H9 (cell line): ENCODE data around the gene KAZN. TPM values are rescaled to one million over a fixed set of nuclear protein-coding genes. Genes with fewer than 3 reads are reported as not detected.
A peak's percentile ranks its signal among the peaks of the same experiment; 100 is the strongest.

Experiments used
- DNase-seq: peaks from one replicate; pipeline ENCODE4 v3.0.0-alpha.2; 2017
- H2AFZ ChIP-seq: one replicate; pipeline ENCODE4 v1.6.1; 2013; ENCODE audit warnings: mild to moderate bottlenecking, low read length, control low read depth, moderate library complexity
- H2AK5ac ChIP-seq: 2 replicates; pipeline ENCODE4 v1.6.1; 2013; ENCODE audit warnings: low read length, control low read depth, mixed read lengths; ENCODE audit not compliant: insufficient read length
- H2BK120ac ChIP-seq: one replicate; pipeline ENCODE4 v1.6.1; 2013; ENCODE audit warnings: low read depth, mild to moderate bottlenecking, low read length, control low read depth, inconsistent platforms; ENCODE audit not compliant: poor library complexity, severe bottlenecking
- H2BK12ac ChIP-seq: 2 replicates; pipeline ENCODE4 v1.6.1; 2013; ENCODE audit warnings: low read length, control low read depth, mixed read lengths, low read depth; ENCODE audit not compliant: insufficient read length
- H2BK15ac ChIP-seq: 2 replicates; pipeline ENCODE4 v1.6.1; 2013; ENCODE audit warnings: low read depth, low read length, control low read depth
- H2BK20ac ChIP-seq: one replicate; pipeline ENCODE4 v1.6.1; 2013; ENCODE audit warnings: low read depth, mild to moderate bottlenecking, low read length, control low read depth, inconsistent platforms; ENCODE audit not compliant: poor library complexity, severe bottlenecking
- H2BK5ac ChIP-seq: 2 replicates; pipeline ENCODE4 v1.6.1; 2013; ENCODE audit warnings: low read length, control low read depth, mixed read lengths; ENCODE audit not compliant: insufficient read length
- H3K14ac ChIP-seq: 2 replicates; pipeline ENCODE4 v1.6.1; 2013; ENCODE audit warnings: low read length, control low read depth; ENCODE audit not compliant: insufficient read depth
- H3K18ac ChIP-seq: 2 replicates; pipeline ENCODE4 v1.6.1; 2013; ENCODE audit warnings: low read depth, mild to moderate bottlenecking, mixed read lengths, low read length, control low read depth; ENCODE audit not compliant: insufficient read length
- H3K23ac ChIP-seq: 2 replicates; pipeline ENCODE4 v1.6.1; 2013; ENCODE audit warnings: low read length, control low read depth, mixed read lengths, low read depth; ENCODE audit not compliant: insufficient read length
- H3K23me2 ChIP-seq: 2 replicates; pipeline ENCODE4 v1.6.1; 2013; ENCODE audit warnings: low read depth, mild to moderate bottlenecking, mixed read lengths, low read length, control low read depth; ENCODE audit not compliant: insufficient read length, poor library complexity, severe bottlenecking
- H3K27ac ChIP-seq: 2 replicates; pipeline ENCODE4 v1.5.1; 2013; ENCODE audit warnings: low read length, control low read depth, mixed read lengths, low read depth; ENCODE audit not compliant: insufficient read length
- H3K27me3 ChIP-seq: 2 replicates; pipeline ENCODE4 v1.6.1; 2013; ENCODE audit warnings: low read length, control low read depth, inconsistent platforms; ENCODE audit not compliant: insufficient read depth
- H3K4ac ChIP-seq: 2 replicates; pipeline ENCODE4 v1.6.1; 2013; ENCODE audit warnings: low read depth, mild to moderate bottlenecking, control low read depth, inconsistent platforms, low read length, moderate library complexity
- H3K4me1 ChIP-seq: 2 replicates; pipeline ENCODE4 v1.6.1; 2013; ENCODE audit warnings: low read length, control low read depth, inconsistent platforms; ENCODE audit not compliant: insufficient read depth
- H3K4me2 ChIP-seq: 2 replicates; pipeline ENCODE4 v1.6.1; 2013; ENCODE audit warnings: low read length, control low read depth, mixed read lengths; ENCODE audit not compliant: insufficient read length, insufficient read depth
- H3K56ac ChIP-seq: 2 replicates; pipeline ENCODE4 v1.6.1; 2013; ENCODE audit warnings: low read depth, mild to moderate bottlenecking, mixed read lengths, low read length, control low read depth; ENCODE audit not compliant: insufficient read length
- H3K79me1 ChIP-seq: 2 replicates; pipeline ENCODE4 v1.6.1; 2013; ENCODE audit warnings: low read depth, mild to moderate bottlenecking, moderate library complexity, low read length, control low read depth, inconsistent platforms; ENCODE audit not compliant: insufficient read depth, poor library complexity, severe bottlenecking
- H3K79me2 ChIP-seq: 2 replicates; pipeline ENCODE4 v1.6.1; 2013; ENCODE audit warnings: low read length, control low read depth, inconsistent platforms; ENCODE audit not compliant: insufficient read depth
- H3K9ac ChIP-seq: 2 replicates; pipeline ENCODE4 v1.6.1; 2013; ENCODE audit warnings: low read length, control low read depth, mixed read lengths; ENCODE audit not compliant: insufficient read length; ENCODE audit errors: extremely low read depth
- H3K9me3 ChIP-seq: one replicate; pipeline ENCODE4 v1.6.1; 2013; ENCODE audit warnings: low read depth, low read length, inconsistent platforms; ENCODE audit not compliant: control insufficient read depth
- H3T11ph ChIP-seq: one replicate; pipeline ENCODE4 v1.6.1; 2013; ENCODE audit warnings: mild to moderate bottlenecking, low read length, control low read depth, inconsistent platforms
- H4K20me1 ChIP-seq: one replicate; pipeline ENCODE4 v1.6.1; 2013; ENCODE audit not compliant: control insufficient read depth, insufficient read length, insufficient read depth
- H4K5ac ChIP-seq: 2 replicates; pipeline ENCODE4 v1.6.1; 2013; ENCODE audit warnings: low read depth, mild to moderate bottlenecking, mixed read lengths, low read length, control low read depth; ENCODE audit not compliant: insufficient read length
- H4K8ac ChIP-seq: replicated peaks from 2 replicates; pipeline ENCODE4 v1.6.1; 2013; ENCODE audit warnings: low read length, control low read depth, mixed read lengths, low read depth; ENCODE audit not compliant: insufficient read length
- H4K91ac ChIP-seq: 2 replicates; pipeline ENCODE4 v1.6.1; 2013; ENCODE audit warnings: low read depth, mild to moderate bottlenecking, moderate library complexity, mixed read lengths, low read length, control low read depth; ENCODE audit not compliant: insufficient read length
- H3K27ac Mint-ChIP-seq, 3 experiments: 2 replicates in 2 of 3; 3 replicates in 1 of 3; pipeline ENCODE4 v1.8.0; 2020 to 2021; ENCODE audit warnings: mixed read lengths in 3 of 3, mild to moderate bottlenecking in 1 of 3, moderate library complexity in 1 of 3
- H3K27me3 Mint-ChIP-seq: 2 replicates; pipeline ENCODE4 v1.8.0; 2021; ENCODE audit warnings: low read depth, mild to moderate bottlenecking, moderate library complexity, mixed read lengths
- H3K36me3 Mint-ChIP-seq, 3 experiments: 2 replicates in 2 of 3; 3 replicates in 1 of 3; pipeline ENCODE4 v1.8.0; 2020 to 2021; ENCODE audit warnings: low read depth in 3 of 3, mixed read lengths in 3 of 3; ENCODE audit not compliant: insufficient read depth in 1 of 3
- H3K4me1 Mint-ChIP-seq, 2 experiments: 2 replicates each; pipeline ENCODE4 v1.8.0; 2020; ENCODE audit warnings: mixed read lengths in 2 of 2
- H3K4me3 Mint-ChIP-seq, 2 experiments: 2 replicates in 1 of 2; 3 replicates in 1 of 2; pipeline ENCODE4 v1.8.0; 2020 to 2021; ENCODE audit warnings: mild to moderate bottlenecking in 2 of 2, mixed read lengths in 2 of 2, moderate library complexity in 1 of 2
- H3K9me3 Mint-ChIP-seq, 2 experiments: 2 replicates in 1 of 2; 3 replicates in 1 of 2; pipeline ENCODE4 v1.8.0; 2020; ENCODE audit warnings: mild to moderate bottlenecking in 2 of 2, mixed read lengths in 2 of 2, moderate library complexity in 1 of 2
- WGBS: extraction: QIAGEN DNeasy Blood & Tissue Kit; methylation state at CpG from one replicate; pipeline ENCODE4 v1.1.7; 2013; ENCODE audit warnings: missing lambda C conversion rate, low lambda C conversion rate, mixed read lengths; ENCODE audit not compliant: insufficient read length; ENCODE audit errors: extremely low coverage; 5-methylcytosine and 5-hydroxymethylcytosine counted together
- total RNA-seq: library from RNA; stranded (reverse); gene quantifications from 2 replicates; pipeline ENCODE4 v1.2.1, GENCODE V29; 2021
- TF ChIP-seq, protein P1 (sequence below): fragments of 200-600 bp; sonication (generic); conservative IDR thresholded peaks from 3 replicates; pipeline ENCODE4 v1.8.0; 2021; ENCODE audit warnings: antibody characterized with exemption, mild to moderate bottlenecking

The KAZN gene
- total RNA-seq, 1 experiment from 2014 or later, result 7.6 TPM

DNA sequence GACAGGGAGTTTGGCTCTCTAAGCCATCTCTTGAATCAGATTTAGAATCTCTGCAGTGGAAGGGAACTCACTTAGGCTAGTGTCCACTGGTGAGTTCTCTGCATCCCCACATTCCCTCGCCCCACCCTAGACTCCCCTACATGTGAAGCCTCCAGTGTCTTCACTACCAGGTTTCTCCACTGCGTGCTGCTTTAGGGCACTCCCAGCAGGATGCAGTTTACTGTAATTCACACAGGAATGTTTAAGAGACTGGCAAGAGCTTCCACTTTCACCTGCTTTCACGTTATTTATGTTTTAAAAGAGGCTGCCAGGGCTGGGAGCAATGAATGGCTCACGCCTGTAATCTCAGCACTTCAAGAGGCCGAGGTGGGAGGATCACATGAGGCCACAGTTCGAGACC is 60.2 kb downstream of the KAZN start:
- Histone ChIP-seq H2AK5ac (no peak overlapping the region), H3K79me1 (no peaks in the 10 kb centered on the region), H3K27me3 (no peaks in the 10 kb centered on the region), H3K27ac (no peak overlapping the region), H3K14ac (no peak overlapping the region), H3T11ph (no peak overlapping the region), H3K4me1 (no peaks in the 10 kb centered on the region), H4K8ac (no peak overlapping the region), H4K20me1 (no peaks in the 10 kb centered on the region), H3K23ac (no peak overlapping the region), H3K4me2 (no peak overlapping the region), H3K56ac (no peak overlapping the region), H3K4ac (no peak overlapping the region), H3K23me2 (no peaks in the 10 kb centered on the region), H2AFZ (no peak overlapping the region), H3K79me2 (no peaks in the 10 kb centered on the region), H2BK12ac (no peak overlapping the region), H2BK5ac (no peak overlapping the region), H2BK20ac (no peak overlapping the region), H4K91ac (no peak overlapping the region), H3K18ac (no peak overlapping the region), H4K5ac (no peak overlapping the region), H3K9me3 (no peaks in the 10 kb centered on the region), H2BK120ac (no peak overlapping the region), H2BK15ac (no peak overlapping the region), H3K9ac (no peak overlapping the region)
- Mint-ChIP-seq H3K36me3 (no peaks in the 10 kb centered on the region), H3K27me3 (no peaks in the 10 kb centered on the region), H3K4me3 (no peak overlapping the region), H3K9me3 (no peaks in the 10 kb centered on the region), H3K27ac (peak overlapping the region in 1 of 3 experiments; percentile 64; a peak in 1 of 7 replicates), H3K4me1 (peaks cover 10 to 14% of the 10 kb centered on the region in 2 experiments)
- TF ChIP-seq, protein P1, sequence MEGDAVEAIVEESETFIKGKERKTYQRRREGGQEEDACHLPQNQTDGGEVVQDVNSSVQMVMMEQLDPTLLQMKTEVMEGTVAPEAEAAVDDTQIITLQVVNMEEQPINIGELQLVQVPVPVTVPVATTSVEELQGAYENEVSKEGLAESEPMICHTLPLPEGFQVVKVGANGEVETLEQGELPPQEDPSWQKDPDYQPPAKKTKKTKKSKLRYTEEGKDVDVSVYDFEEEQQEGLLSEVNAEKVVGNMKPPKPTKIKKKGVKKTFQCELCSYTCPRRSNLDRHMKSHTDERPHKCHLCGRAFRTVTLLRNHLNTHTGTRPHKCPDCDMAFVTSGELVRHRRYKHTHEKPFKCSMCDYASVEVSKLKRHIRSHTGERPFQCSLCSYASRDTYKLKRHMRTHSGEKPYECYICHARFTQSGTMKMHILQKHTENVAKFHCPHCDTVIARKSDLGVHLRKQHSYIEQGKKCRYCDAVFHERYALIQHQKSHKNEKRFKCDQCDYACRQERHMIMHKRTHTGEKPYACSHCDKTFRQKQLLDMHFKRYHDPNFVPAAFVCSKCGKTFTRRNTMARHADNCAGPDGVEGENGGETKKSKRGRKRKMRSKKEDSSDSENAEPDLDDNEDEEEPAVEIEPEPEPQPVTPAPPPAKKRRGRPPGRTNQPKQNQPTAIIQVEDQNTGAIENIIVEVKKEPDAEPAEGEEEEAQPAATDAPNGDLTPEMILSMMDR, result no peak
- no peak for DNase-seq
- WGBS, result no CpG with 5 or more reads among the region's 6 CpGs
